Measurements from ENCODE around the gene LPA.

DNA sequence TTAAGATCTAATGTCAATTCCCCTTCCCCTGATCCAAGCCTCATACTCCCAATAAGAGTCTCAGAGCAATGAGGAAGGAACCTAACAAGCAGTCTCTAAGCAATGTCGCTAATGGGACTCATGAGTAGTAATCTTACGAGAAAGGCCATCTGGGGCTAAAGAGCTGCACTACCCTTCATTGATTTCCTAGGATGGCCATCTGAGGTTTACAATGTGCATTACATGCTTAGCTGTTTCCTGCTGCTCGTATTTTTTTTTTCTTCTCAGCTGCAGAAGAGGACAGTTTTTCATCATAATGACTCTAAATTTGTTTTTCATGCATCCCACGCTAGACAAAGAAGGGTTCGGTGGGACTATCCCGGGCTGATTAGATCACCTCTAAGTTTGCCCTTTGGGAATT lies 119.3 kb downstream of the LPA start:
- TF ChIP-seq, protein P1, sequence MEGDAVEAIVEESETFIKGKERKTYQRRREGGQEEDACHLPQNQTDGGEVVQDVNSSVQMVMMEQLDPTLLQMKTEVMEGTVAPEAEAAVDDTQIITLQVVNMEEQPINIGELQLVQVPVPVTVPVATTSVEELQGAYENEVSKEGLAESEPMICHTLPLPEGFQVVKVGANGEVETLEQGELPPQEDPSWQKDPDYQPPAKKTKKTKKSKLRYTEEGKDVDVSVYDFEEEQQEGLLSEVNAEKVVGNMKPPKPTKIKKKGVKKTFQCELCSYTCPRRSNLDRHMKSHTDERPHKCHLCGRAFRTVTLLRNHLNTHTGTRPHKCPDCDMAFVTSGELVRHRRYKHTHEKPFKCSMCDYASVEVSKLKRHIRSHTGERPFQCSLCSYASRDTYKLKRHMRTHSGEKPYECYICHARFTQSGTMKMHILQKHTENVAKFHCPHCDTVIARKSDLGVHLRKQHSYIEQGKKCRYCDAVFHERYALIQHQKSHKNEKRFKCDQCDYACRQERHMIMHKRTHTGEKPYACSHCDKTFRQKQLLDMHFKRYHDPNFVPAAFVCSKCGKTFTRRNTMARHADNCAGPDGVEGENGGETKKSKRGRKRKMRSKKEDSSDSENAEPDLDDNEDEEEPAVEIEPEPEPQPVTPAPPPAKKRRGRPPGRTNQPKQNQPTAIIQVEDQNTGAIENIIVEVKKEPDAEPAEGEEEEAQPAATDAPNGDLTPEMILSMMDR (IDR thresholded peaks at IDR 0.05; ENCODE audit: insufficient read depth, low read length), result no peak
- TF ChIP-seq GABPA (IDR thresholded peaks at IDR 0.05; ENCODE audit: low read depth), result no peak
- TF ChIP-seq POLR2AphosphoS5 (IDR thresholded peaks at IDR 0.05; ENCODE audit: low read depth), result no peak
- no peak for TF ChIP-seq SPI1 (IDR thresholded peaks at IDR 0.05; ENCODE audit: borderline replicate concordance, low read depth)
